Vagina (tissue), 2 donors: Measurements from ENCODE around the gene AACS.

Source experiments
- POLR2A ChIP-seq, 2 donors: fragments of 450-650 bp; IDR thresholded peaks; one replicate each; pipeline ENCODE4 v1.6.1; 2017; ENCODE audit warnings: antibody characterized with exemption in 2 of 2, mild to moderate bottlenecking in 2 of 2, moderate library complexity in 2 of 2
- POLR2AphosphoS5 ChIP-seq, 2 donors: sonication (generic); formaldehyde crosslinking; IDR thresholded peaks; one replicate each; pipeline ENCODE4 v1.9.0; 2017; ENCODE audit warnings: antibody characterized with exemption in 2 of 2, mild to moderate bottlenecking in 2 of 2, low read depth in 1 of 2; ENCODE audit not compliant: insufficient read depth in 1 of 2
- TF ChIP-seq, protein P1 (sequence below), 3 experiments: fragments of 450-650 bp in 2 of 3; fragments of 200-600 bp in 1 of 3; sonication (generic) in 1 of 3; IDR thresholded peaks; one replicate each; pipeline ENCODE4 v1.5.1; 2017 to 2019; ENCODE audit warnings: antibody characterized with exemption in 3 of 3, mild to moderate bottlenecking in 2 of 3, moderate library complexity in 2 of 3

DNA sequence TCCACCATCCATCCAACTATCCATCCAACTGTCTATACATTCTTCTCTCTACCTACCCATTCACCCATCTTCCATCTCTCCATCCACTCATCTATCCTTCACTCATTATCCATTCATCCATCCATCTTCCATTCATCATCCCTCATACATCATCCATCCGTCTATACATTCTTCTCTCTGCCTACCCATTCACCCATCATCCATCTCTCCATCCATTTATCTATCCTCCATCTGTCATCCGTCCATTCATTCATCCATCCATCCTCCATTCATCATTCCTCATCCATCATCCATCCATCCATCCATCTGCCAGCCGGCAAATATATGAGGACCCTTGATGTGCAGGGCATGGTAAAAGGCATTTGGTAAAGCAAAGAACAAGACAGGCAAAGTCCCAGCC lies 25.2 kb downstream of the AACS start:
- TF ChIP-seq POLR2A (IDR thresholded peaks at IDR 0.05) (no peak), POLR2AphosphoS5 (IDR thresholded peaks at IDR 0.05; ENCODE audit: insufficient read depth in 1 of 2, low read depth in 1 of 2) (no peak)
- TF ChIP-seq, protein P1, sequence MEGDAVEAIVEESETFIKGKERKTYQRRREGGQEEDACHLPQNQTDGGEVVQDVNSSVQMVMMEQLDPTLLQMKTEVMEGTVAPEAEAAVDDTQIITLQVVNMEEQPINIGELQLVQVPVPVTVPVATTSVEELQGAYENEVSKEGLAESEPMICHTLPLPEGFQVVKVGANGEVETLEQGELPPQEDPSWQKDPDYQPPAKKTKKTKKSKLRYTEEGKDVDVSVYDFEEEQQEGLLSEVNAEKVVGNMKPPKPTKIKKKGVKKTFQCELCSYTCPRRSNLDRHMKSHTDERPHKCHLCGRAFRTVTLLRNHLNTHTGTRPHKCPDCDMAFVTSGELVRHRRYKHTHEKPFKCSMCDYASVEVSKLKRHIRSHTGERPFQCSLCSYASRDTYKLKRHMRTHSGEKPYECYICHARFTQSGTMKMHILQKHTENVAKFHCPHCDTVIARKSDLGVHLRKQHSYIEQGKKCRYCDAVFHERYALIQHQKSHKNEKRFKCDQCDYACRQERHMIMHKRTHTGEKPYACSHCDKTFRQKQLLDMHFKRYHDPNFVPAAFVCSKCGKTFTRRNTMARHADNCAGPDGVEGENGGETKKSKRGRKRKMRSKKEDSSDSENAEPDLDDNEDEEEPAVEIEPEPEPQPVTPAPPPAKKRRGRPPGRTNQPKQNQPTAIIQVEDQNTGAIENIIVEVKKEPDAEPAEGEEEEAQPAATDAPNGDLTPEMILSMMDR (IDR thresholded peaks at IDR 0.05) = no peak
